HG03469 (cell line): ENCODE results near the gene AFF3.
"Not testable (repeated sequence)": the region's sequence is repeated elsewhere in the genome, so short reads cannot be mapped to it uniquely, and the experiment has no call there.

ENCODE experiments used
- ATAC-seq: cut with Tn5 transposase; IDR thresholded peaks from one replicate; pipeline ENCODE4 v1.9.1; 2021; ENCODE audit warnings: mild to moderate bottlenecking, moderate library complexity, moderate number of reproducible peaks; ENCODE audit not compliant: unreplicated experiment

Gene AFF3

DNA sequence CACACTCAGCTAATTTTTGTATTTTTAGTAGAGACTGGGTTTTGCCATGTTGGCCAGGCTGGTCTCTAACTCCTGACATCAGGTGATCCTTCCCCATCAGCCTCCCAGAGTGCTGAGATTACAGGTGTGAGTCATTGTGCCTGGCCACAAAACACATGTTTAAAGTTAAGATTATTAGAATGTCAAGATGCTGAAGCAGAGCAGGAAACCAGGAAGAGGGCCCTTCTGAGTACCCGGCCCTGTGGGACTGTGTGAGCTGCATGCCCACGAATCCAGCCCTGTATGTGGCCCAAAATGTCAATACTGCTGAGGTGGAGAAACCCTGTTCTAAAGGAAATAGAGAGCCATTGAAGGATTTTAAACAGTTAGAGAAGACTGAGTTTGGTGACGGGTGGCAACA, 621.6 kb downstream of the AFF3 start:
- no peak for ATAC-seq

DNA sequence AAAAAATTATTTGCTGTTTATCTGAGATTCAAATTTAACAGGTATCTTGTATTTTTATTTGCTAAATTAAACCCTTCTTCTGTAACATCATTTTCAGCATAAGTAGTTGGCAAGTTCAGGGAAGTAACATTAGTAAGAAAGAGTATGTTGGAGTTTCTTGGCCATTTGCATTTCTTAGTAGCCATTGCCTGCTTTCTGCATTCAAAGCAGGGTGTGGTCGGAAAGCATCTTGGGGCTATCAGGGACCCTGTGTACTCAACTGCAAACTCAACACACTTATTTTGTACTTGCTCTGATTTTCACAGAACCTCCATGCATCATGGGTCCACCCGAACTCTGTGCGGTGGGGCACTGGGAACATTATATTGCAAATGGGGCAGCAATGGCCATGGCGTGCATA, 622.2 kb downstream of the AFF3 start:
- no peak for ATAC-seq

DNA sequence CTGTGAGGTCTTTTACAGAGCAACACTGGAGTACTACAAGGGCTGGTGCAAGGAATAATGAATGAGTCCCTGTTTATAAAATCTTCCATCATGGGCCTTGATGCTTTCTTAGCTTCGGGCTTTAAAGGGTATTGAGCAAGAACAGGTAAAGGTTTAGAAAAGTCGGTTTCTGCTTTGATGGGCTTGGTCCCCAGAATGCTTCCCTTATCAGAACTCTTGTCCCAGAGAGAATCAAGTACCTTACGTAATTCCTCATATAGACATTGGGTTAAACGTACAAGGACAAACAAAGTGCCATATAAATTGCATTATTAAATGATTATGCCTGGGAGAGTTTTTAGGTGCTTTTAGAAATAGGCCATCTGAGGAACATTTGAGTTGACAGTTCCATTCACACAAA, 628.0 kb downstream of the AFF3 start:
- no peak for ATAC-seq

DNA sequence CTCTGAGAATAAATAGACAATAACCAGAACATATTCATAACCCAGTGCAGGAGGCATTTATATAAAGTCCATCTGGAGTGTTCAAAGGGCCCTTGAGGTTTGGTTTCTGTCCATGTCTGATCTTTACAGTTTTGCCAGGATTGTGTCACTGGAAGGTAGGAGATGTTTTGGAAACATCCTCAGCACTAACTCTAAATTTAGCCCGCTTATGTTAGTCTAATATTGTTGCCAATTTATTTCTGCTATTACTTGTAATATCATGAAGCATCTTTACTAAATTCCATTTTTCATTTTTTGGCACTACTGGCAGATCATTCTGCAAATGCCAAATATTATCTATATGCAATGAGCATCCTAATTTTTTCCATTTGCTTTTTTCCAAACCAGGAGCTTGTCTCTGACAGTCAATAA, 630.2 kb downstream of the AFF3 start:
- ATAC-seq, result no peak

DNA sequence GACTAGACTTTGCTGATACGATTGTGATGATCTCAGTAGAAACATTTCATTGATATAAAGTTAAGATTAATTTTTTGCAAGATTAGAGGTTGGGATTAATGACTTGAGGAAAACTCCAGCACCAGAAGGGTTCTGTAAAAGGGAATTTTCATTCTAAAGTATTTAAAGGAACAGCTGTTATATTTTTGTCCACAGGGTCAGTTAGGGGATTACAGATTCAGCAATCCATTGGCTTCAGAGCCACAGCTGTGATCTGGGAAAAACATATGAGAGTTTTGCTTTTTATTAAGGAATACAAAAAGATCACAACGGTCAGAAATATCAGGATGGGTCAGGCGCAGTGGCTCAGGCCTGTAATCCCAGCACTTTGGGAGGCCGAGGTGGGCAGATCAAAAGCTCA, 633.0 kb downstream of the AFF3 start:
- no peak for ATAC-seq

DNA sequence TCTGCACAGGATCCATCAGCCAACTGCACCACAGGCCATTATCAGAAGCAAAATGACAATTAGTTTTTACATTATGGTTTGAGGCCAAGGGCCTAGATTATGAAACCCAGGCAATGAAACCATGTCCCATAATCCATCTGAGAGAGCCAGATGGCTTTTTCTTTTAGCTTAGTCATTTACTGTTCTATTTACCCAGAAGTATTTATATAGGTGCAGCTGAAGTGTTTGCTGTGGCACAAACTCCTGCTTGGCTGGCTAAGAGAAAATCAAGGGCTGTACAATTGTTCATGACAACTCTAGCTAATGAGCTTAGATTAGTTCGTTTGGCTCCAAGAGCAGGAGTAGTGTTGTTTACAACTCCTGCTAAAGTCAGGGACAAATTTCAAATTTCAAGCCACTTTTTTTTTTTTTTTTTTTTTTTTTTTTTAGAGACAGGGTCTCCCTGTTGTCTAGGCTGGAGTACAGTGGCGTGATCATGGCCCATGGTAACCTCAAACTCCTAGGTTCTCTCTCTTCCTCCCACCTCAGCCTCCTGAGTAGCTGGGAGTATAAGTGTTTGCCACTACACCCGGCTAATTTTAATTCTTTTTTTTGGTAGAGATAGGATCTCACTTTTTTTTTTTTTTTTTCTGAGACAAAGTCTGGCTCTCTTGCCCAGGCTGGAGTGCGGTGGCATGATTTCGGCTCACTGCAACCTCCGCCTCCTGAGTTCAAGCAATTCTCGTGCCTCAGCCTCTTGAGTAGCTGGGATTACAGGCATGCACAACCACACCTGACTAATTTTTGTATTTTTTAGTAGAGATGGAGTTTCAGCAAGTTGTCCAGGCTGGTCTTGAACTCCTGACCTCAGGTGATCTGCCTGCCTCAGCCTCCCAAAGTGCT, 634.2 kb downstream of the AFF3 start:
- no peak for ATAC-seq

DNA sequence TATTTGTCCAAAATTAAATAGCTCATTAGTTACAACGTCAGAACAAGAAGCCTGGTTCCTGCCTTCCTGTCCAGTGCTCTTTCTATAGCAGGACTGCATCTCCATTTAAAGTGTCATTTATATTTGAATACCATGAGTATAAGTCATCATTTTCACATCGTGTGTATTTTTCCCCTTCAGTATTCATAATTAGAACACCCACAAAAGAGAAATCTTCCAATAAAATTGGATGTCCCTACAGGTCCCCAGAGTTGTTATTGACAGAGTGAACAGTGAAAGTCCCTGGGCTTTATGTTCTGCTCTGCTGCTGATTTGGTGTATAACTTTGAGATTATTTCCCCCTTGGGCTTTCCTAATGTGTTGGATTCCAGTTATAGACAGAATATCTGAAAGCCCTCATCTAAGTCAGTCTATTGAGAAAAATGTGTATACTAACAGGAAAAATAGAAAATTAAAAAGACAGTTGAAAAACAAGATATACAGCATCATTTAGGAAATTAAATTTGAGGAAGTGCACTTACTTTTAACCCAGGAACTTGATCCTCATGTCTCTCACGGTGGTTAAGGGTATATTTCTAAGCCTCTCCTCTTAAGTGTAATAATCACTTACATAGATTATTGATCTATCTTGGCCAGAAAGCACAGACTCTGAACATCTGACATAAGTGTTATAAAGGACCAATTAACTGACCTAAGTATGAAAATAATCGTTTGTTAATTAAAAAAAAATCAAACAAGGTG, 637.4 kb downstream of the AFF3 start:
- no peak for ATAC-seq

DNA sequence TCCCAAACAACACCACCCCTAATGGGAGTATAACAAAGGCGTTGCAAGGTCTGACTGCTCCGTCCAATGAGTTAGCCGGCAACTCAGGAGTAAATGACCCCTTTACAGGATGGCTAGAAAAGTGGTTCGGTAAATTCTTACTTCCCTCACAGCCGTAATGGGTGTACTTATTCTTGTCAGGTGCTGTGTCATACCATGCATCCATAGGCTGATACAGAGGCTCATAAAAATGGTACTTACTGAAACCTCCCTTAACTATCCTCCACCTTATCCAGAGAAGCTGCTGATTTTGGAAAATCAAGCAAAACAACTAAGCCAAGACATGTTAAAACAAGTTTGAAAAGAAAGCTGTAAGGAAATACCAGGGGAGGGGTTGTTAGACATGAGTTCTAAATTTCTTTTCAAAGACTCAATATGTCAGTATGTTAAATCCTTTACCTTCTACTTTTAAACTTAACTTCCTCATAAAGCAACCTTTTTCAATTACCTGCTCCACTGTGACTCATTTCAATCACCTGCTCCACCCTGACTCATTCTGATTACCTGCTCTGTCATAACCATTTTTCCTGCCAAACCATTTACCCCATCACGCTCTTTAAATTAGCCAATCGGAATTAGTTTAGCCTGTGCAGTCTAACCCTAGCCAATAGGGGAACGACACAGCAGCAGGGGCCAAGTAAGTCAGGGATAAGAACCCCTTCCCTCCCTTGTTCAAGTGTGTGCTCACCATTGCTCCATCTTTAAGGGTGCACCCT, 638.6 kb downstream of the AFF3 start:
- ATAC-seq, result not testable (repeated sequence)

DNA sequence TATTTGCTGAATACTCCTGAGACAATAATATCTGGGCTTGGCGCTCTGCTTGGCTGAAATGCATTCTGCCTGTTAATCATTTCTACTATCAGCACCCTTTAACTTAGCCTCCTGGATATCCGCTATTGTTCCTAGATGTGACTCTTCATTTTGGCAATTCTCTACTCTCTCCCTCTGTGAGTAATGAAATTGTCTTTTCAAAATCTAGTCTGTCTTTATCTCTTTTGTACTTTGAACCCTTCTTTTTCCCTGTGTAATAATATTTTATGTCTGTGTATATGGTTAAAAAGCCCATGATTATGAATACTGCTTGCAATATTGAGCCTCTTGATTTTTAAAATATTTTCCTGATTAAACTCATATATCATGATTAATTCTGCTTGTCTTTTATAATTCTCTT, 646.4 kb downstream of the AFF3 start:
- ATAC-seq, result no peak
